GM12874 (cell line): Measurements from ENCODE around the gene FAM89B.
A peak's percentile ranks its signal among the peaks of the same experiment; 100 is the strongest.

Experiments used
- CTCF ChIP-seq: IDR thresholded peaks from 2 replicates; pipeline ENCODE4 v1.5.1; 2011; ENCODE audit warnings: low read depth, mild to moderate bottlenecking, control low read depth, low read length, moderate library complexity; ENCODE audit not compliant: insufficient read depth

The FAM89B gene

GRCh38 chr11:65529475-65530156 lies 42.7 kb upstream of the FAM89B start:
- TF ChIP-seq CTCF = no peak

- peak; percentile 51; the same call in 1 of the 2 replicates for TF ChIP-seq CTCF
These were observed 42.2 kb upstream of the FAM89B start for GRCh38 chr11:65530157-65530496.

- TF ChIP-seq CTCF = no peak
These were observed 39.8 kb upstream of the FAM89B start for GRCh38 chr11:65532388-65533064.

GRCh38 chr11:65535102-65535501 lies 37.2 kb upstream of the FAM89B start:
- TF ChIP-seq CTCF = no peak

- no peak for TF ChIP-seq CTCF
These were observed 35.7 kb upstream of the FAM89B start for GRCh38 chr11:65536412-65537295.

GRCh38 chr11:65537296-65537597 lies 35.1 kb upstream of the FAM89B start:
- no peak for TF ChIP-seq CTCF

GRCh38 chr11:65537620-65538231 lies 34.6 kb upstream of the FAM89B start:
- TF ChIP-seq CTCF = no peak
